AG04450 (cell line): ENCODE results near the gene CLCA2. TPM values are rescaled to one million over a fixed set of nuclear protein-coding genes. Genes with fewer than 3 reads are reported as not detected.

ENCODE experiments used
- CTCF ChIA-PET: fragments of 300-600, 350-600 bp; formaldehyde crosslinking; extraction: SDS; loops from one replicate; lab custom pipeline; 2022; ENCODE audit warnings: antibody characterized with exemption, inconsistent platforms; lab: Charles Lee
- POLR2A ChIA-PET: fragments of 350-600 bp; formaldehyde crosslinking; extraction: SDS; loops from one replicate; lab custom pipeline; 2021; ENCODE audit warnings: antibody characterized with exemption, inconsistent platforms; lab: Yijun Ruan, JAX
- DNase-seq: peaks from one replicate; pipeline ENCODE4 v3.0.0-alpha.2; 2011; ENCODE audit warnings: low read depth, low spot score
- H3K27ac ChIP-seq: one replicate; pipeline ENCODE4 v1.5.1; 2012; ENCODE audit warnings: low read depth, low read length, control low read depth
- H3K27me3 ChIP-seq: one replicate; pipeline ENCODE4 v1.6.0; 2012; ENCODE audit warnings: low read length; ENCODE audit not compliant: control insufficient read depth, insufficient read depth
- H3K4me3 ChIP-seq: 2 replicates; pipeline ENCODE4 v1.5.1; 2011; ENCODE audit warnings: mild to moderate bottlenecking, low read depth, low read length, control low read depth
- H3K9me3 ChIP-seq: 2 replicates; pipeline ENCODE4 v1.5.1; 2012; ENCODE audit warnings: low read length; ENCODE audit not compliant: control insufficient read depth, insufficient read depth
- CTCF ChIP-seq: IDR thresholded peaks from 2 replicates; pipeline ENCODE4 v1.5.1; 2011; ENCODE audit warnings: low read depth, low read length, control low read depth, inconsistent platforms
- polyA plus RNA-seq: library from polyadenylated mRNA; depleted of rRNA; stranded (reverse); fragments of >200 nt; gene quantifications from 2 replicates; pipeline ENCODE4 v1.2.3, GENCODE V29; 2011

The CLCA2 gene
- polyA plus RNA-seq, 1 experiment = 0.60 TPM

DNA sequence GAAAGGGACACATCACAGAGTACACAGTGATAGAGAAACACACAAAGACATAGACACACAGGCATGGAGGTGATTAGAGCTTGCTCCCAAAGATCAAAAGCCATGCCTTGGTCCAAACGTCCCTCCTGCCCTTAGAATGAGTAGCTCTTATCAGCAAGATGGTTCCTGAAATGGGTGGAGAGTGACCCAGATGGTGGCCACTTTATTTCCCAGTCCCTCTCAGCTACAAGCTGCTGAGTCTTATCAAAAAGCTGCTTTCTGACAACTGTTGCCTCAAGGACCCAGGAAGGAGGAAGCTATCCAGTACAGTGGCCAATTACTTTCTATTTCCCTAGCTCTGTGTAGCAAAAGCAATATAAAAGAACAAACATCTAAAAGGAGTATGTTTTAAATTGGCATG lies 37.0 kb downstream of the CLCA2 start:
- Histone ChIP-seq H3K27ac (no peak overlapping the region), H3K27me3 (peaks cover 2% of the 10 kb centered on the region), H3K4me3 (no peak overlapping the region), H3K9me3 (no peaks in the 10 kb centered on the region)
- no peak for TF ChIP-seq CTCF
- DNase-seq = no peak
- POLR2A ChIA-PET = no interaction called here
- CTCF ChIA-PET = interaction anchor here (0.7 to 1.4 kb wide), 3 partner anchors 9 to 13 kb away, joined by 3 to 11 read pairs (median 4); no protein-coding TSS in a partner anchor

- ChIA-PET POLR2A (no interaction called here), CTCF (interaction anchor here (0.7 to 1.4 kb wide), 3 partner anchors 8 to 13 kb away, joined by 3 to 11 read pairs (median 4); no protein-coding TSS in a partner anchor)
- Histone ChIP-seq H3K9me3 (no peaks in the 10 kb centered on the region), H3K4me3 (no peak overlapping the region), H3K27ac (no peak overlapping the region), H3K27me3 (no peaks in the 10 kb centered on the region)
- DNase-seq = no peak
- no peak for TF ChIP-seq CTCF
Observed at GRCh38 chr1:86461482-86461881, 37.5 kb downstream of the CLCA2 start.

DNA sequence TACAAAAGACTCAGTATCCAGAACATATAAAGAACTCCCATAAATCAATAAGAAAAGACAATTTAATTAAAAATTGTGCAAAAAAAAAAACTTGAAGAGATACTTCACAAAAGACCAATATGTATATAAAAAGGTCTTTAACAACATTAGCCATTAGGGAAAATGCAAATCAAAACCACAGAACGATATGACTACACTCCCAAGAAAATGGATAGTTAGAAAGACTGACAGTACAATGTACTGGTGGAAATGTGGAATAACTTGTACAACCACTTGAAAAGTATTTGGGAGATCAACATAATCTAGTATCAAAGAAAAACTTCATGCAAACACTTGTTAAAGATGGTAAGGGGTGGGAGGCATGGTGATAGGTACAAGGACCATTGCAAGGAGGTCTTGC lies 40.8 kb downstream of the CLCA2 start:
- ChIA-PET CTCF (no interaction called here), POLR2A (no interaction called here)
- H3K4me3 ChIP-seq = no peak overlapping the region
- H3K27ac ChIP-seq = no peak overlapping the region
- H3K27me3 ChIP-seq = no peaks in the 10 kb centered on the region
- TF ChIP-seq CTCF = no peak
- DNase-seq = no peak
- no peaks in the 10 kb centered on the region for H3K9me3 ChIP-seq

- ChIA-PET CTCF (no interaction called here), POLR2A (no interaction called here)
- Histone ChIP-seq H3K9me3 (no peaks in the 10 kb centered on the region), H3K27ac (no peak overlapping the region), H3K4me3 (no peak overlapping the region), H3K27me3 (peaks cover 6% of the 10 kb centered on the region)
- TF ChIP-seq CTCF = no peak
- DNase-seq = no peak
Observed at GRCh38 chr1:86466109-86466844, 42.3 kb downstream of the CLCA2 start.

DNA sequence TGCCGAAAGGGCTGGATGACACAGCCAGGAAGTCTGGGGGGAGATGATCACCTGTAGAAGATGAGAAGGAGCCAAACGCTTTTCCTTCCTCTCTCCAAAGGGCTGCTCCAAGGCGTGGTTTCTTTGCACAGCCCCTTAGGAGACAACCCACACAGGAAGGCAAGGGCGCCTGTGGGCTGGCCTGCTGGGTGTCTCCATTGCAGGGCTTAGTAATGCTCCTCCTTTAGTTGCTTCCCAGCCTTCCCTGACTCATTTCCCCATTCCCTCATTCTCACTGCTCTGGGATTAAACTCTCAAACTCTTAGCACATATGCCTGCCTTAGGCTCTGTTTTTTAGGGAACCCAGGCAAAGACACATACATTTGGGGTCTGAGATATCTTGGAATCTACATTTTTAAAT lies 43.0 kb downstream of the CLCA2 start:
- CTCF ChIA-PET = no interaction called here

More for the DNA sequence above, 43.0 kb downstream of the CLCA2 start:
- no peak for TF ChIP-seq CTCF
- H3K4me3 ChIP-seq = no peak overlapping the region
- no peak overlapping the region for H3K27ac ChIP-seq
- no peak for DNase-seq
- POLR2A ChIA-PET = no interaction called here
- no peaks in the 10 kb centered on the region for H3K9me3 ChIP-seq
- H3K27me3 ChIP-seq = peaks cover 6% of the 10 kb centered on the region
